Measurements from ENCODE around the gene DCTN2.

DCTN2 gene

GRCh38 chr12:57490126-57490525 lies 56.9 kb downstream of the DCTN2 start:
- H3K4me3 ChIP-seq (ENCODE audit: low read length): no peak overlapping the region
- no peak for TF ChIP-seq CTCF (IDR thresholded peaks at IDR 0.05; ENCODE audit: insufficient read depth, low read depth, low read length, missing control alignments)
- no peak for DNase-seq (ENCODE audit: low read depth)

- DNase-seq (ENCODE audit: low read depth): no peak
- TF ChIP-seq CTCF (IDR thresholded peaks at IDR 0.05; ENCODE audit: insufficient read depth, low read depth, low read length, missing control alignments): no peak
- peak overlapping the region; percentile 90 for H3K4me3 ChIP-seq (ENCODE audit: low read length)
These were observed 57.8 kb downstream of the DCTN2 start for GRCh38 chr12:57489157-57489641.

GRCh38 chr12:57488402-57489156 lies 58.4 kb downstream of the DCTN2 start:
- no peak for TF ChIP-seq CTCF (IDR thresholded peaks at IDR 0.05; ENCODE audit: insufficient read depth, low read depth, low read length, missing control alignments)
- H3K4me3 ChIP-seq (ENCODE audit: low read length): peak overlapping the region; percentile 90
- no peak for DNase-seq (ENCODE audit: low read depth)

GRCh38 chr12:57487597-57488401 lies 59.2 kb downstream of the DCTN2 start, which contains the start of gene MARS1:
Gene MARS1, plus strand, starts transcription at chr12:57488068. Its CDS starts 23 bp downstream, at chr12:57488091.
- no peak for TF ChIP-seq CTCF (IDR thresholded peaks at IDR 0.05; ENCODE audit: insufficient read depth, low read depth, low read length, missing control alignments)
- peak; percentile 98 for DNase-seq (ENCODE audit: low read depth)
- peak within 1 kb of the TSS; percentile 90 for H3K4me3 ChIP-seq (ENCODE audit: low read length)

DNA sequence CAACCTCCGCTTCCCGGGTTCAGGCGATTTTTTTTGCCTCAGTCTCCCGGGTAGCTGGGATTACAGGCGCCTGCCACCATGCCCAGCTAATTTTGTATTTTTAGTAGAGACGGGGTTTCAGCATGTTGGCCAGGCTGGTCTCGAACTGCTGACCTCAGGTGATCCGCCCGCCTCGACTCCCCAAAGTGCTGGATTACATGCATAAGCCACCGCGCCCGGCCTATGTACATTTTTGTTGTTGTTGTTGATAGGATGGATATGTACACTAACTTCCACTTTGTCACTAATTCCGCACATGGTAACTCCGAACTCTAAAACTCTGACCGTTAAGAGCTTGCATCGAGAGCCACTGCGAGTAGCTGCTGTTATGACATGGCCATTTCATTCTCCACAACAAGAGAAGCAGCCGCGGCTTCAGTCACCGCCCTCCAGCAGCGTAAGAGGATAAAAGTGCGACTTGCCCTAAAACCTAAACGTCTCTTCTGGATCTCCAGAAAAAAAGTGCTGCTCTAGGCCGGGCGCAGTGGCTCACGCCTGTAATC lies 59.9 kb downstream of the DCTN2 start:
- peak overlapping the region; percentile 28 for H3K4me3 ChIP-seq (ENCODE audit: low read length)
- TF ChIP-seq CTCF (IDR thresholded peaks at IDR 0.05; ENCODE audit: insufficient read depth, low read depth, low read length, missing control alignments): no peak
- no peak for DNase-seq (ENCODE audit: low read depth)

- DNase-seq (ENCODE audit: low read depth): no peak
- no peak overlapping the region for H3K4me3 ChIP-seq (ENCODE audit: low read length)
- no peak for TF ChIP-seq CTCF (IDR thresholded peaks at IDR 0.05; ENCODE audit: insufficient read depth, low read depth, low read length, missing control alignments)
These were observed 61.3 kb downstream of the DCTN2 start for GRCh38 chr12:57485695-57486094.

Measured in epithelial cell of esophagus (primary cell).